ENCODE data around the gene SLC2A11.

GRCh38 chr22:23835484-23836144 is 22.1 kb upstream of the SLC2A11 start:
- TF ChIP-seq TAF1 (IDR thresholded peaks at IDR 0.05; ENCODE audit: borderline replicate concordance, low read depth, low read length) (no peak), POLR2AphosphoS5 (IDR thresholded peaks at IDR 0.05; ENCODE audit: low read depth, low read length) (no peak), POLR2A (IDR thresholded peaks at IDR 0.05; ENCODE audit: low read depth, low read length) (no peak)

Data from GM12892 (cell line).